Measurements from ENCODE around the gene TFB2M. TPM values are rescaled to one million over a fixed set of nuclear protein-coding genes. Genes with fewer than 3 reads are reported as not detected.

Gene TFB2M
- total RNA-seq, 1 donor from 2014 or later: 9.5 TPM

DNA sequence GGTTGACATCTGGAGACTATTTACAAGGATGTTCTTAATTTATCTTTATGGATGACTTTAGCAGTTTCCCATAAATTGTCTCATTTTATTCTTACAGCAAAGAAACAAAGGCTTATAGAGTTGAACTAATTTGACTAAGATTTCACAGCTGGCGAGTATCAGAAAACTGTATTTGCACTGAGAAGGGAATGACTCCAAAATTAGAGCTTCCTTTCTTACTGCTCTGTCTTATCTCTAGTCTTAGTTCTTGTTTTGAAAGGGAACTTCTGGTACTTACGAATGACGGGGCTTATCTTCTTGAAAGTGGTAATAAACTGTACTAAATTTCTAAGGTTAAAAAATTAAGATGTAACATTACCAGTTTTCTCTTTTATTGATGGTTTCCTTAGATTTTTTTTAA is 13.8 kb upstream of the TFB2M start:
- no peaks in the 10 kb centered on the region for H3K9me3 Mint-ChIP-seq (ENCODE audit: unreplicated experiment)
- TF ChIP-seq, protein P1, sequence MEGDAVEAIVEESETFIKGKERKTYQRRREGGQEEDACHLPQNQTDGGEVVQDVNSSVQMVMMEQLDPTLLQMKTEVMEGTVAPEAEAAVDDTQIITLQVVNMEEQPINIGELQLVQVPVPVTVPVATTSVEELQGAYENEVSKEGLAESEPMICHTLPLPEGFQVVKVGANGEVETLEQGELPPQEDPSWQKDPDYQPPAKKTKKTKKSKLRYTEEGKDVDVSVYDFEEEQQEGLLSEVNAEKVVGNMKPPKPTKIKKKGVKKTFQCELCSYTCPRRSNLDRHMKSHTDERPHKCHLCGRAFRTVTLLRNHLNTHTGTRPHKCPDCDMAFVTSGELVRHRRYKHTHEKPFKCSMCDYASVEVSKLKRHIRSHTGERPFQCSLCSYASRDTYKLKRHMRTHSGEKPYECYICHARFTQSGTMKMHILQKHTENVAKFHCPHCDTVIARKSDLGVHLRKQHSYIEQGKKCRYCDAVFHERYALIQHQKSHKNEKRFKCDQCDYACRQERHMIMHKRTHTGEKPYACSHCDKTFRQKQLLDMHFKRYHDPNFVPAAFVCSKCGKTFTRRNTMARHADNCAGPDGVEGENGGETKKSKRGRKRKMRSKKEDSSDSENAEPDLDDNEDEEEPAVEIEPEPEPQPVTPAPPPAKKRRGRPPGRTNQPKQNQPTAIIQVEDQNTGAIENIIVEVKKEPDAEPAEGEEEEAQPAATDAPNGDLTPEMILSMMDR (IDR thresholded peaks at IDR 0.05; ENCODE audit: unreplicated experiment): no peak
- DNase-seq (ENCODE audit: low spot score): no peak
- H3K27me3 Mint-ChIP-seq (ENCODE audit: unreplicated experiment): peaks cover 2% of the 10 kb centered on the region
- H3K4me1 Mint-ChIP-seq (ENCODE audit: unreplicated experiment): peaks cover 20% of the 10 kb centered on the region
- peaks cover 7% of the 10 kb centered on the region for H3K36me3 Mint-ChIP-seq (ENCODE audit: low read depth, unreplicated experiment)
- H3K27ac Mint-ChIP-seq (ENCODE audit: unreplicated experiment): no peak overlapping the region
- H3K4me3 Mint-ChIP-seq (ENCODE audit: unreplicated experiment): no peak overlapping the region

DNA sequence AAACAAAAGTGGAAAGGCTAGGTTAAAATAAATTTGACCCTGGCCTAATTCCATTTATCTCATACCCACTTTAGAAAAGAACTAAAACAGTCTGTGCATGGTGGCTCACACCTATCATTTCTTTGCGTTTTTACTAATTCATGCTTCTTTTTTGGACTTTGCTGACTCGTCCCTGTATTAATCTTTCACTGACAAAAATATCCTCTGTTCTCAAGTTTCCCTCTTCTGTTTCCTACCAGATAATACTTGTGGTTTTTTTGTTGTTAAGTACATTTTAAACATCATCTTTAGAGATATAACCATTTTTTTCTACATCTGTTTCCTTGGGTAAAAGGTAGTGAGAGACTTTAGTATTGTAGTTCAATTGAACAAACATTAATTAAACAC is 11.7 kb upstream of the TFB2M start:
- no peak for DNase-seq (ENCODE audit: low spot score)
- H3K27ac Mint-ChIP-seq (ENCODE audit: unreplicated experiment): peak overlapping the region; percentile 62
- peaks cover 19% of the 10 kb centered on the region for H3K4me1 Mint-ChIP-seq (ENCODE audit: unreplicated experiment)
- no peak overlapping the region for H3K4me3 Mint-ChIP-seq (ENCODE audit: unreplicated experiment)
- H3K36me3 Mint-ChIP-seq (ENCODE audit: low read depth, unreplicated experiment): no peaks in the 10 kb centered on the region
- H3K27me3 Mint-ChIP-seq (ENCODE audit: unreplicated experiment): peaks cover 2% of the 10 kb centered on the region
- H3K9me3 Mint-ChIP-seq (ENCODE audit: unreplicated experiment): no peaks in the 10 kb centered on the region
- TF ChIP-seq, protein P1 (IDR thresholded peaks at IDR 0.05; ENCODE audit: unreplicated experiment): no peak

DNA sequence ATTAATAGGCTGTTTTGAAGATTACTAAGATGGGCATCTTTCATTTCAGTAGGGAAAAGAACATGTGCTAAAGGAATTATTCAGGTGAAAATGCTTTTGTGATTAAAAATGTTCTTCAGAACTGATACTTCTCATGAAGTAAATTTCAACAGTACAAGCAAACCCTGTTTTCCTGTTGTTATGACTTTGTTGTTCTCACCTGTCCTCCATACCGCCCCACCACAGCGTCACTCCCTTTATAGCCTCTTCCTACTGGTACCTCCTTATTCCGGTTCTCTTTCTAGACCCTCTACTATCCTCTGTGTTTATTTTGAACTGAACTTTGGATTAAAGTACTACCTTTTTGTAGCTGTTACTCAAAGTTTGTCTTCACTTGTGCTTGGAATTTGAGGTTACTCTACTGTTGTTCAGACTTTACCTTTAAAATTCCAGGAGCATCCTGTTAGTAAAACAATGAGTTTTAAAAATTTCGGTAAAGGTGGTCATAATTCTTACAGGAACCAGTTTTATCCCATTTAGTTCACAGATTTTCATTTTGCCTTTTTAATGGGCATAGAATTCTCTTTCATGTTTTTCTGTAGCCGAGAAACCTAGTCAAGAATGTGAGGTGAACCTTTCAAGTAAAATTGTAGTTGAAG is 11.1 kb upstream of the TFB2M start:
- Mint-ChIP-seq H3K27ac (ENCODE audit: unreplicated experiment) (no peak overlapping the region), H3K9me3 (ENCODE audit: unreplicated experiment) (no peaks in the 10 kb centered on the region), H3K36me3 (ENCODE audit: low read depth, unreplicated experiment) (no peaks in the 10 kb centered on the region), H3K4me3 (ENCODE audit: unreplicated experiment) (no peak overlapping the region), H3K4me1 (ENCODE audit: unreplicated experiment) (peaks cover 17% of the 10 kb centered on the region), H3K27me3 (ENCODE audit: unreplicated experiment) (peaks cover 2% of the 10 kb centered on the region)
- DNase-seq (ENCODE audit: low spot score): no peak
- TF ChIP-seq, protein P1 (IDR thresholded peaks at IDR 0.05; ENCODE audit: unreplicated experiment): no peak

DNA sequence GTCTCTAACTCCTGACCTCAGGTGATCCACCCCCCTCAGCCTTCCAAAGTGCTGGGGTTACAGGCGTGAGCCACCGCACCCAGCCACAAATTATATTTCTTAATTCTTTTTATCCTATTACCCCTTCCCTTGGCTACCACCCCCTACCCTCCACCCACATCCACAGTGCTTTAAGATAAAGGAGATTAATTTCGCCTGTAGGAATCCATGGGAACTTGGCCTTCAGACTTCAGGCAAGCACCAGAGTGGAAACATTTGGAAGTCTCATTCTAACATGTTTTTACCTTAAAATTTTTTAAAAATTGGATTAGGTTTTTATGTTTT is 10.6 kb upstream of the TFB2M start:
- no peak overlapping the region for H3K27ac Mint-ChIP-seq (ENCODE audit: unreplicated experiment)
- H3K36me3 Mint-ChIP-seq (ENCODE audit: low read depth, unreplicated experiment): no peaks in the 10 kb centered on the region
- H3K9me3 Mint-ChIP-seq (ENCODE audit: unreplicated experiment): no peaks in the 10 kb centered on the region
- peaks cover 2% of the 10 kb centered on the region for H3K27me3 Mint-ChIP-seq (ENCODE audit: unreplicated experiment)
- no peak for DNase-seq (ENCODE audit: low spot score)
- H3K4me1 Mint-ChIP-seq (ENCODE audit: unreplicated experiment): peaks cover 17% of the 10 kb centered on the region
- H3K4me3 Mint-ChIP-seq (ENCODE audit: unreplicated experiment): no peak overlapping the region
- TF ChIP-seq, protein P1 (IDR thresholded peaks at IDR 0.05; ENCODE audit: unreplicated experiment): no peak

DNA sequence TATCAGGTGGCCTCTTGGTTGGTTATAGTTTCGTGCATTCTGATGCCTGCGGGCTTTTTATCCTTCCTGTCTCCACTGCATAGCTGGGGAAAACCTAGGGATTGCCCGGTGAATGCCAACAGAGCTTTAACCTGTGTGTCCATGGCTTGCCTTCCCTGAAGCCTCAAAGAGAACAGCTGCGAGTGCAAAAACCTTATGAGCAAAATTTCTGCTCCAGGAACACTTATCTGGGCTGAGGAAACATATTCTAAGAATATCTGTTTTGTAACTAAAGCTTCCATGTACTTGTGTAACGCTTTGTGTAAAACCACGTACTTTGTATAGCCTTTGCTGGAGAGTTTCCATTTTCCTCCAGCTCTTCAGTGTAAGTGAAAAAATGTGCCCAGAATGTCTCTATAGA is 7.4 kb upstream of the TFB2M start:
- peaks cover 4% of the 10 kb centered on the region for H3K27me3 Mint-ChIP-seq (ENCODE audit: unreplicated experiment)
- H3K4me1 Mint-ChIP-seq (ENCODE audit: unreplicated experiment): peaks cover 24% of the 10 kb centered on the region

More for the DNA sequence above, 7.4 kb upstream of the TFB2M start:
- no peak for DNase-seq (ENCODE audit: low spot score)
- TF ChIP-seq, protein P1 (IDR thresholded peaks at IDR 0.05; ENCODE audit: unreplicated experiment): no peak
- H3K36me3 Mint-ChIP-seq (ENCODE audit: low read depth, unreplicated experiment): no peaks in the 10 kb centered on the region
- no peak overlapping the region for H3K4me3 Mint-ChIP-seq (ENCODE audit: unreplicated experiment)
- no peaks in the 10 kb centered on the region for H3K9me3 Mint-ChIP-seq (ENCODE audit: unreplicated experiment)
- H3K27ac Mint-ChIP-seq (ENCODE audit: unreplicated experiment): no peak overlapping the region

Measured in endothelial cell (in vitro differentiated cells).